HEK293 (cell line): ENCODE results near the gene FAM193A.

Source experiments
- CTCF ChIA-PET: fragments of 350-600 bp; formaldehyde crosslinking; extraction: SDS; loops from one replicate; lab custom pipeline; 2021; ENCODE audit warnings: antibody characterized with exemption; lab: Yijun Ruan, JAX
- POLR2A ChIA-PET: fragments of 300-600 bp; formaldehyde crosslinking; extraction: SDS; loops from one replicate; lab custom pipeline; 2020; ENCODE audit warnings: antibody characterized with exemption, inconsistent platforms; lab: Yijun Ruan, JAX
- H3K27ac ChIP-seq: fragments of 200-500 bp; sonication (Bioruptor generic); 2 replicates; pipeline ENCODE4 v1.5.1; 2014; ENCODE audit warnings: low read depth, low read length, control low read depth, inconsistent platforms; ENCODE audit errors: extremely low read depth
- H3K36me3 ChIP-seq, 2 experiments: fragments of 200-500 bp in 1 of 2; sonication (Bioruptor generic) in 1 of 2; 1 replicate in 1 of 2; 2 replicates in 1 of 2; pipeline ENCODE4 v1.5.1; 2014 to 2017; ENCODE audit warnings: inconsistent platforms in 2 of 2, low read length in 2 of 2; ENCODE audit not compliant: control insufficient read depth in 2 of 2, insufficient read depth in 1 of 2
- H3K4me1 ChIP-seq: fragments of 200-500 bp; sonication (Bioruptor generic); 2 replicates; pipeline ENCODE4 v1.5.1; 2014; ENCODE audit warnings: mild to moderate bottlenecking, low read length, inconsistent platforms; ENCODE audit not compliant: control insufficient read depth, insufficient read depth
- H3K4me3 ChIP-seq: 2 replicates; pipeline ENCODE4 v1.5.1; 2011; ENCODE audit warnings: low read depth, mild to moderate bottlenecking, control low read depth, low read length, moderate library complexity
- H3K9me3 ChIP-seq: fragments of 200-500 bp; sonication (Bioruptor generic); 2 replicates; pipeline ENCODE4 v1.5.1; 2014; ENCODE audit warnings: low read depth, low read length, inconsistent platforms; ENCODE audit not compliant: control insufficient read depth, insufficient read depth
- GLIS2 ChIP-seq: fragments of 450-650 bp; formaldehyde crosslinking; IDR thresholded peaks from 2 replicates; pipeline ENCODE4 v1.5.1; 2016; ENCODE audit warnings: missing biosample characterization, missing genetic modification characterization
- KLF1 ChIP-seq: fragments of 450-650 bp; formaldehyde crosslinking; IDR thresholded peaks from 2 replicates; pipeline ENCODE4 v1.5.1; 2016; ENCODE audit warnings: missing biosample characterization, missing genetic modification characterization
- ZNF10 ChIP-seq: fragments of 450-650 bp; formaldehyde crosslinking; IDR thresholded peaks from 2 replicates; pipeline ENCODE4 v1.5.1; 2017; ENCODE audit warnings: missing biosample characterization, missing genetic modification characterization
- ZNF221 ChIP-seq: fragments of 450-650 bp; formaldehyde crosslinking; IDR thresholded peaks from 2 replicates; pipeline ENCODE4 v1.5.1; 2017; ENCODE audit warnings: missing biosample characterization, missing genetic modification characterization, borderline replicate concordance
- ZNF302 ChIP-seq: fragments of 450-650 bp; formaldehyde crosslinking; IDR thresholded peaks from 2 replicates; pipeline ENCODE4 v1.5.1; 2016; ENCODE audit warnings: missing biosample characterization, missing genetic modification characterization, low read depth
- ZNF391 ChIP-seq: fragments of 450-650 bp; formaldehyde crosslinking; IDR thresholded peaks from 2 replicates; pipeline ENCODE4 v1.5.1; 2016; ENCODE audit warnings: low read depth, missing biosample characterization, missing genetic modification characterization, borderline replicate concordance
- ZNF530 ChIP-seq: fragments of 450-650 bp; formaldehyde crosslinking; IDR thresholded peaks from 2 replicates; pipeline ENCODE4 v1.5.1; 2016; ENCODE audit warnings: low read depth, missing biosample characterization, missing genetic modification characterization
- ZNF677 ChIP-seq: fragments of 450-650 bp; IDR thresholded peaks from 2 replicates; pipeline ENCODE4 v1.5.0; 2018; ENCODE audit warnings: missing biosample characterization, mild to moderate bottlenecking, missing genetic modification characterization, moderate library complexity
- TF ChIP-seq, protein P1 (sequence below): fragments of 450-650 bp; formaldehyde crosslinking; IDR thresholded peaks from 2 replicates; pipeline ENCODE4 v1.5.1; 2017; ENCODE audit warnings: missing biosample characterization, missing genetic modification characterization
- TF ChIP-seq, protein P2 (sequence below): fragments of 450-650 bp; formaldehyde crosslinking; IDR thresholded peaks from 2 replicates; pipeline ENCODE4 v1.5.1; 2016; ENCODE audit warnings: missing biosample characterization, missing genetic modification characterization
- TF ChIP-seq, protein P3 (sequence below): fragments of 450-650 bp; IDR thresholded peaks from 2 replicates; pipeline ENCODE4 v1.5.1; 2018; ENCODE audit warnings: missing biosample characterization, mild to moderate bottlenecking, missing genetic modification characterization
- TF ChIP-seq, protein P4 (sequence below): fragments of 450-650 bp; formaldehyde crosslinking; IDR thresholded peaks from 2 replicates; pipeline ENCODE4 v1.5.1; 2016; ENCODE audit warnings: missing biosample characterization, missing genetic modification characterization
- TF ChIP-seq, protein P5 (sequence below): fragments of 450-650 bp; formaldehyde crosslinking; IDR thresholded peaks from 2 replicates; pipeline ENCODE4 v1.5.1; 2016; ENCODE audit warnings: missing biosample characterization, missing genetic modification characterization
- TF ChIP-seq, protein P6 (sequence below): fragments of 450-650 bp; formaldehyde crosslinking; IDR thresholded peaks from 2 replicates; pipeline ENCODE4 v1.5.1; 2016; ENCODE audit warnings: missing biosample characterization, missing genetic modification characterization
- TF ChIP-seq, protein P7 (sequence below): fragments of 450-650 bp; formaldehyde crosslinking; IDR thresholded peaks from 2 replicates; pipeline ENCODE4 v1.5.1; 2016; ENCODE audit warnings: missing biosample characterization, missing genetic modification characterization

Gene FAM193A

DNA sequence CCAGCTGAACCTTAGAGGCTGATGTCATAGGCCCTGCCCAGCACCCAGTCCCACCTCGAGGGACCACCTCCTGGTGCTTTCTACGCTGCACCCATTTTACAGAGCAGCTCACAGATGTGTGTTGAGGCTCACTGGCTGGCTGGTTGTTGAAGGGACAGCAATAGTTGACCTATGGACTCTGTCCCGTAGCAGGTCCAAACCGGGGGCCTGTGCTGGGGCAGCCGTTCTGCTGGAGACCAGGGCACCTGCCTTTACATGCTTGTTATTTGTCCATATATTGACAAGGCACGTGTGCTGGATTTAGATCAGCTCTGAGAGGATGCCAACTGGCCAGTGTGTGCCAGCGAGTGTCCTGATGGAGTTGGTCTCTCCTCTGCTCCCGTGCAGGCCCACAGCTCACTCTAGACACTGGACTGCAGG, 161.6 kb downstream of the FAM193A start:
- peaks cover 0 to 98% of the 10 kb centered on the region in 2 experiments for H3K36me3 ChIP-seq
- H3K4me3 ChIP-seq, result no peak overlapping the region
- ChIA-PET CTCF (interaction anchor here (0.6 to 0.7 kb wide), 3 partner anchors 24 to 530 kb away, joined by 3 read pairs; no protein-coding TSS in a partner anchor), POLR2A (no interaction called here)
- no peak overlapping the region for H3K27ac ChIP-seq
- no peaks in the 10 kb centered on the region for H3K4me1 ChIP-seq
- H3K9me3 ChIP-seq, result no peaks in the 10 kb centered on the region
- TF ChIP-seq ZNF221 (tag by site-specific recombination) (no peak), ZNF10 (tag by site-specific recombination) (no peak), GLIS2 (tag by site-specific recombination) (no peak), ZNF530 (tag by site-specific recombination) (no peak), KLF1 (tag by site-specific recombination) (no peak), ZNF302 (tag by site-specific recombination) (no peak), ZNF391 (tag by site-specific recombination) (no peak), ZNF677 (no peak)
- TF ChIP-seq, protein P1, sequence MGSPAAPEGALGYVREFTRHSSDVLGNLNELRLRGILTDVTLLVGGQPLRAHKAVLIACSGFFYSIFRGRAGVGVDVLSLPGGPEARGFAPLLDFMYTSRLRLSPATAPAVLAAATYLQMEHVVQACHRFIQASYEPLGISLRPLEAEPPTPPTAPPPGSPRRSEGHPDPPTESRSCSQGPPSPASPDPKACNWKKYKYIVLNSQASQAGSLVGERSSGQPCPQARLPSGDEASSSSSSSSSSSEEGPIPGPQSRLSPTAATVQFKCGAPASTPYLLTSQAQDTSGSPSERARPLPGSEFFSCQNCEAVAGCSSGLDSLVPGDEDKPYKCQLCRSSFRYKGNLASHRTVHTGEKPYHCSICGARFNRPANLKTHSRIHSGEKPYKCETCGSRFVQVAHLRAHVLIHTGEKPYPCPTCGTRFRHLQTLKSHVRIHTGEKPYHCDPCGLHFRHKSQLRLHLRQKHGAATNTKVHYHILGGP (tag by site-specific recombination), result no peak
- TF ChIP-seq, protein P2, sequence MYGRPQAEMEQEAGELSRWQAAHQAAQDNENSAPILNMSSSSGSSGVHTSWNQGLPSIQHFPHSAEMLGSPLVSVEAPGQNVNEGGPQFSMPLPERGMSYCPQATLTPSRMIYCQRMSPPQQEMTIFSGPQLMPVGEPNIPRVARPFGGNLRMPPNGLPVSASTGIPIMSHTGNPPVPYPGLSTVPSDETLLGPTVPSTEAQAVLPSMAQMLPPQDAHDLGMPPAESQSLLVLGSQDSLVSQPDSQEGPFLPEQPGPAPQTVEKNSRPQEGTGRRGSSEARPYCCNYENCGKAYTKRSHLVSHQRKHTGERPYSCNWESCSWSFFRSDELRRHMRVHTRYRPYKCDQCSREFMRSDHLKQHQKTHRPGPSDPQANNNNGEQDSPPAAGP, result no peak
- TF ChIP-seq, protein P3, sequence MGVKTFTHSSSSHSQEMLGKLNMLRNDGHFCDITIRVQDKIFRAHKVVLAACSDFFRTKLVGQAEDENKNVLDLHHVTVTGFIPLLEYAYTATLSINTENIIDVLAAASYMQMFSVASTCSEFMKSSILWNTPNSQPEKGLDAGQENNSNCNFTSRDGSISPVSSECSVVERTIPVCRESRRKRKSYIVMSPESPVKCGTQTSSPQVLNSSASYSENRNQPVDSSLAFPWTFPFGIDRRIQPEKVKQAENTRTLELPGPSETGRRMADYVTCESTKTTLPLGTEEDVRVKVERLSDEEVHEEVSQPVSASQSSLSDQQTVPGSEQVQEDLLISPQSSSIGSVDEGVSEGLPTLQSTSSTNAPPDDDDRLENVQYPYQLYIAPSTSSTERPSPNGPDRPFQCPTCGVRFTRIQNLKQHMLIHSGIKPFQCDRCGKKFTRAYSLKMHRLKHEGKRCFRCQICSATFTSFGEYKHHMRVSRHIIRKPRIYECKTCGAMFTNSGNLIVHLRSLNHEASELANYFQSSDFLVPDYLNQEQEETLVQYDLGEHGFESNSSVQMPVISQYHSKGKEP (tag by site-specific recombination), result no peak
- TF ChIP-seq, protein P4, sequence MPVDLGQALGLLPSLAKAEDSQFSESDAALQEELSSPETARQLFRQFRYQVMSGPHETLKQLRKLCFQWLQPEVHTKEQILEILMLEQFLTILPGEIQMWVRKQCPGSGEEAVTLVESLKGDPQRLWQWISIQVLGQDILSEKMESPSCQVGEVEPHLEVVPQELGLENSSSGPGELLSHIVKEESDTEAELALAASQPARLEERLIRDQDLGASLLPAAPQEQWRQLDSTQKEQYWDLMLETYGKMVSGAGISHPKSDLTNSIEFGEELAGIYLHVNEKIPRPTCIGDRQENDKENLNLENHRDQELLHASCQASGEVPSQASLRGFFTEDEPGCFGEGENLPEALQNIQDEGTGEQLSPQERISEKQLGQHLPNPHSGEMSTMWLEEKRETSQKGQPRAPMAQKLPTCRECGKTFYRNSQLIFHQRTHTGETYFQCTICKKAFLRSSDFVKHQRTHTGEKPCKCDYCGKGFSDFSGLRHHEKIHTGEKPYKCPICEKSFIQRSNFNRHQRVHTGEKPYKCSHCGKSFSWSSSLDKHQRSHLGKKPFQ (tag by site-specific recombination), result no peak
- TF ChIP-seq, protein P5, sequence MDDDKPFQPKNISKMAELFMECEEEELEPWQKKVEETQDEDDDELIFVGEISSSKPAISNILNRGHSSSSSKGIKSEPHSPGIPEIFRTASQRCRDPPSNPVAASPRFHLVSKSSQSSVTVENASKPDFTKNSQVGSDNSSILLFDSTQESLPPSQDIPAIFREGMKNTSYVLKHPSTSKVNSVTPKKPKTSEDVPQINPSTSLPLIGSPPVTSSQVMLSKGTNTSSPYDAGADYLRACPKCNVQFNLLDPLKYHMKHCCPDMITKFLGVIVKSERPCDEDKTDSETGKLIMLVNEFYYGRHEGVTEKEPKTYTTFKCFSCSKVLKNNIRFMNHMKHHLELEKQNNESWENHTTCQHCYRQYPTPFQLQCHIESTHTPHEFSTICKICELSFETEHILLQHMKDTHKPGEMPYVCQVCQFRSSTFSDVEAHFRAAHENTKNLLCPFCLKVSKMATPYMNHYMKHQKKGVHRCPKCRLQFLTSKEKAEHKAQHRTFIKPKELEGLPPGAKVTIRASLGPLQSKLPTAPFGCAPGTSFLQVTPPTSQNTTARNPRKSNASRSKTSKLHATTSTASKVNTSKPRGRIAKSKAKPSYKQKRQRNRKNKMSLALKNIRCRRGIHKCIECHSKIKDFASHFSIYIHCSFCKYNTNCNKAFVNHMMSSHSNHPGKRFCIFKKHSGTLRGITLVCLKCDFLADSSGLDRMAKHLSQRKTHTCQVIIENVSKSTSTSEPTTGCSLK (tag by site-specific recombination), result no peak
- TF ChIP-seq, protein P6, sequence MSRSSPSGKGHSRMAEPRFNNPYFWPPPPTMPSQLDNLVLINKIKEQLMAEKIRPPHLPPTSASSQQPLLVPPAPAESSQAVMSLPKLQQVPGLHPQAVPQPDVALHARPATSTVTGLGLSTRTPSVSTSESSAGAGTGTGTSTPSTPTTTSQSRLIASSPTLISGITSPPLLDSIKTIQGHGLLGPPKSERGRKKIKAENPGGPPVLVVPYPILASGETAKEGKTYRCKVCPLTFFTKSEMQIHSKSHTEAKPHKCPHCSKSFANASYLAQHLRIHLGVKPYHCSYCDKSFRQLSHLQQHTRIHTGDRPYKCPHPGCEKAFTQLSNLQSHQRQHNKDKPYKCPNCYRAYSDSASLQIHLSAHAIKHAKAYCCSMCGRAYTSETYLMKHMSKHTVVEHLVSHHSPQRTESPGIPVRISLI, result no peak
- TF ChIP-seq, protein P7, sequence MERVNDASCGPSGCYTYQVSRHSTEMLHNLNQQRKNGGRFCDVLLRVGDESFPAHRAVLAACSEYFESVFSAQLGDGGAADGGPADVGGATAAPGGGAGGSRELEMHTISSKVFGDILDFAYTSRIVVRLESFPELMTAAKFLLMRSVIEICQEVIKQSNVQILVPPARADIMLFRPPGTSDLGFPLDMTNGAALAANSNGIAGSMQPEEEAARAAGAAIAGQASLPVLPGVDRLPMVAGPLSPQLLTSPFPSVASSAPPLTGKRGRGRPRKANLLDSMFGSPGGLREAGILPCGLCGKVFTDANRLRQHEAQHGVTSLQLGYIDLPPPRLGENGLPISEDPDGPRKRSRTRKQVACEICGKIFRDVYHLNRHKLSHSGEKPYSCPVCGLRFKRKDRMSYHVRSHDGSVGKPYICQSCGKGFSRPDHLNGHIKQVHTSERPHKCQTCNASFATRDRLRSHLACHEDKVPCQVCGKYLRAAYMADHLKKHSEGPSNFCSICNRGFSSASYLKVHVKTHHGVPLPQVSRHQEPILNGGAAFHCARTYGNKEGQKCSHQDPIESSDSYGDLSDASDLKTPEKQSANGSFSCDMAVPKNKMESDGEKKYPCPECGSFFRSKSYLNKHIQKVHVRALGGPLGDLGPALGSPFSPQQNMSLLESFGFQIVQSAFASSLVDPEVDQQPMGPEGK, result no peak
